ENCODE results near the gene ABCA2. TPM values are rescaled to one million over a fixed set of nuclear protein-coding genes. Genes with fewer than 3 reads are reported as not detected.
A peak's percentile ranks its signal among the peaks of the same experiment; 100 is the strongest.
"Not testable (repeated sequence)": the region's sequence is repeated elsewhere in the genome, so short reads cannot be mapped to it uniquely, and the experiment has no call there.

Gene ABCA2
- total RNA-seq, 2 donors from 2014 or later = 28.7 to 29.6 TPM

DNA sequence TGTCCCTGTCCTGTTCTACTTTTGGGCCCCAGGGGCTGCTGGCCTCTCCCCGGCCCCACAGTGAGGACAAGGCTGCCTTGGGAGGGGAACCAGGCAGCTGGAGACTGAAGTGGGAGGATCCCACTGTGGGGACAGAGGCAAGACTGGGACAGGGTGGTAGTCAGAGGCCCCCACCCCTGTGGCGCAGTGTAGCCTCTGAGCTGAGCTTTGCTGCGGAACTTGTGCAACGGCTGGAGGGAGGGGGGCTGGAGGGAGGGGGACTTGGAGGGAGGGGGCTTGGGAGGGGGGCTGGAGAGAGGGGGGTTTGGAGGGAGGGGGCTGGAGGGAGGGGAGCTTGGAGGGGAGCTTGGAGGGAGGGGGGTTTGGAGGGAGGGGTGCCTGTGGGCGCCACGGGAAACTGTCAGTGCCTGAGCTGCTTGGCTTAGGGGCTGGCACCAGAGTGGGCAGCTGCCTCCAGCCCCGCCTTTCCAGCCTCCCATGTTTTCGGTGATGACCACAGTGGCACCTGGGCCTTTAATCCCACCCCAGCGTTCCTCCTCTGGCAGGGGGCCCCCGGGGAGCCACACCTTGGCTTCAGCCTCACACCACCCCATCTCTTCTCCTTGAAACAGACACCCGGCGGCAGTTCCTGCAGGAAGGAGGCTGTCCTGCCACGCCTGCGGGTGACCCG, 6.1 kb upstream of the ABCA2 start:
- H3K9me3 ChIP-seq = no peaks in the 10 kb centered on the region
- TF ChIP-seq CTCF (IDR thresholded peaks at IDR 0.05) (no peak), POLR2A (IDR thresholded peaks at IDR 0.05) (no peak)
- DNase-seq (no peak), ATAC-seq (no peak)
- peaks cover 18% of the 10 kb centered on the region for H3K4me1 ChIP-seq
- WGBS, 2 donors = 43 to 45% methylated on average over 4 to 12 of the region's 15 CpGs
- H3K4me3 ChIP-seq = no peak overlapping the region
- intact Hi-C loops (cut with DNase I) = no loop called here
- no peak overlapping the region for H3K27ac ChIP-seq
- no peaks in the 10 kb centered on the region for H3K27me3 ChIP-seq
- H3K36me3 ChIP-seq (replicated peaks in 1 of 2; ENCODE audit: insufficient read depth in 1 of 2, low read depth in 2 of 2) = no peaks in the 10 kb centered on the region

GRCh38 chr9:137033481-137033880, 5.4 kb upstream of the ABCA2 start:
- WGBS, 2 donors = 83 to 86% methylated on average over 5 of the region's 5 CpGs
- H3K4me3 ChIP-seq; H3K9me3 ChIP-seq; ATAC-seq; intact Hi-C loops (cut with DNase I); DNase-seq; H3K36me3 ChIP-seq (replicated peaks in 1 of 2; ENCODE audit: insufficient read depth in 1 of 2, low read depth in 2 of 2); H3K27ac ChIP-seq; H3K27me3 ChIP-seq: not testable (repeated sequence)
- peaks cover 25% of the 10 kb centered on the region for H3K4me1 ChIP-seq

DNA sequence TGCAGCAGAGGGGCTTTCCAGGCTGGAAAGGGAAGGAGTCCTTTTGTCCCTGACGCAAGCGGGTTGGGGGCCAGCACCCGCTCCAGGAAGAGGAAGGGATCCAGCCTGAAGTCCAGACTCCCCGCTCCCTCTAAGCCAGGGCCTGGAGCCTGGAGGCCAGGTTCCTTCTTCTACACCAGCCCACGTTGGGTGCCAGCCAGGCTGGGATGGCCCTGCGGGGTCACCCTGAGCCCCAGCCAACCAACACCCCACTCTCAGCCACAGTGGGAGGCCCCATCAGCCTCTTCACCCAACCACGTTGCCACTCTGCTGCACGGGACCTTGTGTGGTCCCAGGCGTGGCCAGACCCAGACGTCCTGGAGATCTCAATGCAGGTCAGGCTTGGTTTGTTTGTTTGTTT, 4.8 kb upstream of the ABCA2 start:
- H3K27me3 ChIP-seq = no peaks in the 10 kb centered on the region
- ATAC-seq = no peak
- H3K4me1 ChIP-seq = peaks cover 27% of the 10 kb centered on the region
- H3K4me3 ChIP-seq = no peak overlapping the region
- 75 to 89% methylated on average over 6 to 10 of the region's 10 CpGs for WGBS, 2 donors
- H3K36me3 ChIP-seq (replicated peaks in 1 of 2; ENCODE audit: insufficient read depth in 1 of 2, low read depth in 2 of 2) = no peaks in the 10 kb centered on the region
- peak in 1 of 3 donors; percentile 23 for TF ChIP-seq POLR2A (IDR thresholded peaks at IDR 0.05)
- no peak for TF ChIP-seq CTCF (IDR thresholded peaks at IDR 0.05)
- DNase-seq = peak in 2 of 4 donors; percentile 28 to 67
- H3K27ac ChIP-seq = peak overlapping the region in 1 of 4 donors; percentile 58
- H3K9me3 ChIP-seq = no peaks in the 10 kb centered on the region
- intact Hi-C loops (cut with DNase I) = no loop called here

- Histone ChIP-seq H3K4me1 (peaks cover 33% of the 10 kb centered on the region), H3K4me3 (no peak within 1 kb of the TSS)
- intact Hi-C loops (cut with DNase I) = no loop called here
Measured at GRCh38 chr9:137031904-137032640, 4.0 kb upstream of the ABCA2 start, which contains the start of gene FUT7. Gene FUT7 (minus strand): TSS chr9:137032088. CDS start chr9:137031991, 97 bp downstream.

More at GRCh38 chr9:137031904-137032640, 4.0 kb upstream of the ABCA2 start, which contains the start of gene FUT7:
- peak within 1 kb of the TSS in 1 of 4 donors; percentile 58 for H3K27ac ChIP-seq
- H3K36me3 ChIP-seq (replicated peaks in 1 of 2; ENCODE audit: insufficient read depth in 1 of 2, low read depth in 2 of 2) = no peaks in the 10 kb centered on the region
- no peaks in the 10 kb centered on the region for H3K9me3 ChIP-seq
- no peaks in the 10 kb centered on the region for H3K27me3 ChIP-seq
- no peak for ATAC-seq
- TF ChIP-seq POLR2A (IDR thresholded peaks at IDR 0.05) (no peak), CTCF (IDR thresholded peaks at IDR 0.05) (no peak)
- 60 to 72% methylated on average over 5 to 16 of the region's 16 CpGs for WGBS, 2 donors
- DNase-seq = no peak
